Thyroid gland (tissue), 4 donors: ENCODE measurements around the gene FGF22. TPM values are rescaled to one million over a fixed set of nuclear protein-coding genes. Genes with fewer than 3 reads are reported as not detected.

Experiments used
- DNase-seq, 2 donors: peaks; one replicate each; pipeline ENCODE4 v3.0.0-alpha.2; 2019
- H3K27ac ChIP-seq, 3 donors: fragments of 200-600 bp; sonication (generic); 1 replicate in 2 of 3; 2 replicates in 1 of 3; pipeline ENCODE4 v1.5.1; 2016 to 2019; ENCODE audit warnings: mild to moderate bottlenecking in 1 of 3, moderate library complexity in 1 of 3
- H3K27me3 ChIP-seq: fragments of 200-600 bp; sonication (generic); one replicate; pipeline ENCODE4 v1.5.1; 2019
- H3K36me3 ChIP-seq, 2 donors: fragments of 200-600 bp; sonication (generic); one replicate each; pipeline ENCODE4 v1.5.1; 2016 to 2019
- H3K4me1 ChIP-seq, 2 donors: fragments of 200-600 bp; sonication (generic); one replicate each; pipeline ENCODE4 v1.5.1; 2017 to 2019
- H3K4me3 ChIP-seq, 3 donors: fragments of 200-600 bp; sonication (generic); replicated peaks in 1 of 3; 1 replicate in 2 of 3; 2 replicates in 1 of 3; pipeline ENCODE4 v1.5.1; 2016; ENCODE audit warnings: mild to moderate bottlenecking in 1 of 3
- H3K9me3 ChIP-seq: fragments of 200-600 bp; sonication (generic); one replicate; pipeline ENCODE4 v1.5.1; 2017
- POLR2A ChIP-seq, 2 donors: fragments of 450-650 bp; IDR thresholded peaks; one replicate each; pipeline ENCODE4 v1.6.1; 2017; ENCODE audit warnings: antibody characterized with exemption in 2 of 2, mild to moderate bottlenecking in 2 of 2, moderate library complexity in 1 of 2
- WGBS, 2 donors: methylation state at CpG; one replicate each; pipeline ENCODE4 v1.1.5; 2017; 5-methylcytosine and 5-hydroxymethylcytosine counted together
- intact Hi-C: fragments of 100-400 bp; cut with DNase I; formaldehyde crosslinking; loops from one replicate; pipeline ENCODE4 v1.15.1; 2023
- total RNA-seq, 4 donors: library from RNA; depleted of rRNA; stranded (reverse); fragments of >200 nt; gene quantifications; one replicate each; pipeline ENCODE4 v1.2.3, GENCODE V29; 2016
- TF ChIP-seq, protein P1 (sequence below), 6 experiments: fragments of 200-600 bp in 3 of 6; fragments of 450-650 bp in 3 of 6; sonication (generic) in 3 of 6; IDR thresholded peaks; one replicate each; pipeline ENCODE4 v1.5.1; 2016 to 2019; ENCODE audit warnings: antibody characterized with exemption in 6 of 6, mild to moderate bottlenecking in 2 of 6, inconsistent platforms in 1 of 6, moderate library complexity in 1 of 6

Gene FGF22
- total RNA-seq, 4 donors from 2014 or later, result not detected

GRCh38 chr19:688992-689391 is 49.3 kb downstream of the FGF22 start:
- intact Hi-C loops, result no loop called here
- no peaks in the 10 kb centered on the region for H3K4me1 ChIP-seq
- no peak overlapping the region for H3K27ac ChIP-seq
- H3K36me3 ChIP-seq, result no peaks in the 10 kb centered on the region
- no peak for TF ChIP-seq POLR2A (IDR thresholded peaks at IDR 0.05)
- TF ChIP-seq, protein P1, sequence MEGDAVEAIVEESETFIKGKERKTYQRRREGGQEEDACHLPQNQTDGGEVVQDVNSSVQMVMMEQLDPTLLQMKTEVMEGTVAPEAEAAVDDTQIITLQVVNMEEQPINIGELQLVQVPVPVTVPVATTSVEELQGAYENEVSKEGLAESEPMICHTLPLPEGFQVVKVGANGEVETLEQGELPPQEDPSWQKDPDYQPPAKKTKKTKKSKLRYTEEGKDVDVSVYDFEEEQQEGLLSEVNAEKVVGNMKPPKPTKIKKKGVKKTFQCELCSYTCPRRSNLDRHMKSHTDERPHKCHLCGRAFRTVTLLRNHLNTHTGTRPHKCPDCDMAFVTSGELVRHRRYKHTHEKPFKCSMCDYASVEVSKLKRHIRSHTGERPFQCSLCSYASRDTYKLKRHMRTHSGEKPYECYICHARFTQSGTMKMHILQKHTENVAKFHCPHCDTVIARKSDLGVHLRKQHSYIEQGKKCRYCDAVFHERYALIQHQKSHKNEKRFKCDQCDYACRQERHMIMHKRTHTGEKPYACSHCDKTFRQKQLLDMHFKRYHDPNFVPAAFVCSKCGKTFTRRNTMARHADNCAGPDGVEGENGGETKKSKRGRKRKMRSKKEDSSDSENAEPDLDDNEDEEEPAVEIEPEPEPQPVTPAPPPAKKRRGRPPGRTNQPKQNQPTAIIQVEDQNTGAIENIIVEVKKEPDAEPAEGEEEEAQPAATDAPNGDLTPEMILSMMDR (IDR thresholded peaks at IDR 0.05), result no peak
- H3K4me3 ChIP-seq, result no peak overlapping the region
- no peaks in the 10 kb centered on the region for H3K9me3 ChIP-seq
- no peak for DNase-seq
- 75 to 83% methylated on average over 17 of the region's 17 CpGs for WGBS, 2 donors
- H3K27me3 ChIP-seq, result no peaks in the 10 kb centered on the region

DNA sequence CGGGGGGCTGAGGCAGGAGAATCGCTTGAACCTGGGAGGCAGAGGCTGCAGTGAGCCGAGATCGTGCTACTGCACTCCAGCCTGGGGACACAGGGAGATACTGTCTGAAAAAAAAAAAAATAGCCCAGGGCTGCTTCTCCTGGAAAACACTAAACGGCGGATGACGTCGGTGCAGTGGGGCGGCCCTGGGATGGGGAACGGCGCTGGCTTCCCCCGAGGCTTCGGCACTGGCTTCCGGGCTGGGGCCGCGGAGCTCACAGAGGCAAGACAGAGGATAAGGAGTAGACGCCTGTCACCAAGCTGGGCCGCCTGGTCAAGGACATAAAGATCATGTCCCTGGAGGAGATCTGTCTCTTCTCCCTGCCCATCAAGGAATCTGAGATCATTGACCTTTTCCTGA is 50.5 kb downstream of the FGF22 start:
- DNase-seq, result no peak
- no peaks in the 10 kb centered on the region for H3K4me1 ChIP-seq
- H3K36me3 ChIP-seq, result no peaks in the 10 kb centered on the region
- no peaks in the 10 kb centered on the region for H3K9me3 ChIP-seq
- no peak overlapping the region for H3K4me3 ChIP-seq
- TF ChIP-seq, protein P1 (IDR thresholded peaks at IDR 0.05), result no peak
- no peak for TF ChIP-seq POLR2A (IDR thresholded peaks at IDR 0.05)
- 62 to 71% methylated on average over 17 to 18 of the region's 18 CpGs for WGBS, 2 donors
- intact Hi-C loops, result no loop called here
- H3K27me3 ChIP-seq, result no peaks in the 10 kb centered on the region
- no peak overlapping the region for H3K27ac ChIP-seq

Other genes starting within 250 kb of the FGF22 start
- 10 to 100 TPM in 1 of 4 donors, 1 to 10 TPM in 2, under 1 TPM in 1; 0.54 to 14.7 (median 4.9) TPM for gene C2CD4C, start 230.7 kb upstream of the FGF22 start, total RNA-seq
- gene SHC2, start 178.8 kb upstream of the FGF22 start, total RNA-seq, result 10 to 100 TPM; 31.5 to 72.8 (median 48.8) TPM
- gene MADCAM1, start 143.4 kb upstream of the FGF22 start, total RNA-seq, result 1 to 10 TPM in 1 of 4 donors, under 1 TPM in 1, not detected in 2; 0.56 to 3.1 TPM
- 100 to 1,000 TPM in 2 of 4 donors, 10 to 100 TPM in 2; 50.8 to 147 (median 99.6) TPM for gene TPGS1, start 132.4 kb upstream of the FGF22 start, total RNA-seq
- 10 to 100 TPM; 44.8 to 64.7 (median 48.2) TPM for gene CDC34, start 108.1 kb upstream of the FGF22 start, total RNA-seq
- gene GZMM, start 95.8 kb upstream of the FGF22 start, total RNA-seq, result 1 to 10 TPM in 1 of 4 donors, under 1 TPM in 1, not detected in 2; 0.78 to 1.9 TPM
- gene BSG, start 67.3 kb upstream of the FGF22 start, total RNA-seq, result 100 to 1,000 TPM; 349 to 702 (median 569) TPM
- gene HCN2, start 50.0 kb upstream of the FGF22 start, total RNA-seq, result not detected
- gene POLRMT, start 6.3 kb upstream of the FGF22 start, total RNA-seq, result 10 to 100 TPM; 23.2 to 39.7 (median 33.1) TPM
- gene RNF126, start 23.3 kb downstream of the FGF22 start, total RNA-seq, result 10 to 100 TPM; 41.4 to 55.5 (median 53.5) TPM
- gene FSTL3, start 36.5 kb downstream of the FGF22 start, total RNA-seq, result 10 to 100 TPM; 16.2 to 73.4 (median 62.9) TPM
- not detected for gene PRSS57, start 55.6 kb downstream of the FGF22 start, total RNA-seq
- gene PALM, start 69.1 kb downstream of the FGF22 start, total RNA-seq, result 10 to 100 TPM; 18.9 to 45.5 (median 27.7) TPM
- under 1 TPM in 2 of 4 donors, not detected in 2; 0.63 to 0.68 TPM for gene MISP, start 111.2 kb downstream of the FGF22 start, total RNA-seq
- 100 to 1,000 TPM; 161 to 277 (median 199) TPM for gene PTBP1, start 157.6 kb downstream of the FGF22 start, total RNA-seq
- not detected for gene PLPPR3, start 182.1 kb downstream of the FGF22 start, total RNA-seq
- not detected for gene AZU1, start 188.0 kb downstream of the FGF22 start, total RNA-seq
- not detected for gene PRTN3, start 201.1 kb downstream of the FGF22 start, total RNA-seq
- gene ELANE, start 212.4 kb downstream of the FGF22 start, total RNA-seq, result 1 to 10 TPM in 3 of 4 donors, not detected in 1; 1.9 to 2.1 (median 2.1) TPM
- 1,000 to 10,000 TPM in 1 of 4 donors, 100 to 1,000 TPM in 3; 339 to 1,037 (median 506) TPM for gene CFD, start 219.8 kb downstream of the FGF22 start, total RNA-seq